Measurements from ENCODE around the gene CAPN13.

The CAPN13 gene

DNA sequence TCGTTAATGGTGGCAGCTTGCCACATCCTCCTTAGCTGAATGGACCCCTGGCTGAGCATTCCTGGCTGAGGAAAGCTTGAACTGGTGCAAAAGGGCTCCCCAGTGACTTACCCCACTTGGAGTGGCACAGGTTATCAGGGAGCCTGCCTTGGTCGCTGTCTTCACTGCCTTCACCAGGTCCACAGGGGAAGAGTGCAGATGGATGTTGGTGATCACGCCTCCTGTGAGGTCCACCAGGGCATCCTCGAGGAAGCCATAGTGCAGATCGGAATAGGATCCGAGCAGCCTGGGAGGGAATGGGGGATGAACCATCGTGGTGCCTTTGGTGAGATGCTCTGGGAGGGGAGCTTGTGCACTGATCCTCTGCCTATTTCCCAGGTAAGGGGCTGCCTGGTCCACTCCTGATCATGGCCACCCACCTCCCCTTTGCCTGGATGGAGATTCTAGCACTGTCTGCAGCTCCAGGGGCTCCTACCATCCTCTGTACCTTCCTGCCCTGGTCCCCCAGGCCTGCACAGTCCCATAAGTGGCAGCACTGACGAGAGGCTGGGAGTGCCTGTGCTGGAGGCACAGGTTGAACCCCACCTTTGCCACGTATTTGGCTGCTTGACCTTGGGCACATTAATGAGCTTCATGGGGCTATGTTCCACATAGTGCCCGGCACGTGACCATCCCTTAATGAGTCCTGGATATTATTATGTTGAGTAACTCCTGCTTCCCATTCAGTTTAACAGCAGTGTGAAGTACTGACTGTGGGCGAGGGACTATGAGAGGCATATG lies 43.0 kb downstream of the CAPN13 start:
- ATAC-seq (no peak), DNase-seq (no peak)

DNA sequence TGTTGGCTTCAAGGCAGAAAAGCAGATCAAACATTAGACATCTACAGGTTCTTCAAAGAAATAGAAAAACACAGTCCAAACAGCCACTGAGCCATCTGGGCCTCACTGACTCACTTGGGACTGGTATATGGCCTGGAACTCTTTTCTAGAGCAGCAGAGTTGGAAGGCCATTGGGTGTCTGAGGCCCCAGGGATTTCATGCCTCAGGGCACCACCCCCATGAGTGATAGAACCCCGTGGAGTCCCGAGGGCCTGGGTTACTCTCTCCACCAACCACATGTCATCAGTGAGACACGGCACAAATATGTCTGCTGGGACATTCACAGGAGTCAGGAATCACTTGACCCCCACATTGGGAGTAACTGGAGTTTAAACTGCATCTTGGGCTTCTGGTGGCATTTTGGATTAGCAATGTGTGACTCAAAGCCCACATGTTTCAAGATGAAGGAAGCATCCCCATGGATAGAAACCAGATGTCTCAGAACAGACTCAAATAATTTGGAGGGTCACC lies 44.0 kb downstream of the CAPN13 start:
- no peak for DNase-seq
- ATAC-seq = no peak

DNA sequence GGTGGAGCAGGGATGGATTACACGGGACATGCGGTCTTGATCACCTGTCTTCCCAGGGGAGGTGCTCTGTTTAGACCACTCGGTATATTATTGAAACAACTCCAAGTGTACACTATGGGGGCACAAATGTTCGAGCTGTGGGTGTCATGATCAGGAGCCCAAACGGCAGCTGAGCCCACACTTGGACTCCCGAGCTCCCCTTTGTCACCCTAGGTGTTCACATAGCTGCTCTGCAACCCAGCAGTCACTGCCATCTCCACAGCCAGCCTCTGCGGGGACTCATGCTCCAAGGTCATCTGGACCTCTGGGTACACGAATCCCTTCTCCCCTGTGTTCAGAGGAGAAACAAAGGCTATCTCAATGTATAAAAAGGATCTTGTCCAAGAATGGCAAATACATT lies 46.0 kb downstream of the CAPN13 start:
- ATAC-seq = no peak
- DNase-seq = no peak

DNA sequence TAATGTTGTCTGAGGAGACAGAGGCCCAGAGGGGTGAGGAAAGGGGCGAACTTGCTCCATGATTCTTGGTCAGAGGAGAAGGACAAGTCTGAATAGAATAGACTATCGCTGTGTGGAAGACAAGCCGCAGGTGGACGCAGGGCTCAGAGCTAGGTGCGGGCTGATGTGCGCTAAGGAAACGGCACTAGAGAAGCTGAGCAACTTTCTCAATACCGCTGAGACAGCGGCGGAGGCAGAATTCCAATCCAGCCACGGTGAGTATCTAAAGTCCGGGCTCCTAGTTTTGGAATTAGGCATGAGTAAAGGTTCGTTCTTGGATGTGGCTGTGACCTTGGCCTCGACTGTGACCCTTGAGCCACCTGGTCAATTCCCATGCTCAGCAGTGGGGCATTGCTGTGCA lies 47.8 kb downstream of the CAPN13 start:
- ATAC-seq = no peak
- DNase-seq = no peak

DNA sequence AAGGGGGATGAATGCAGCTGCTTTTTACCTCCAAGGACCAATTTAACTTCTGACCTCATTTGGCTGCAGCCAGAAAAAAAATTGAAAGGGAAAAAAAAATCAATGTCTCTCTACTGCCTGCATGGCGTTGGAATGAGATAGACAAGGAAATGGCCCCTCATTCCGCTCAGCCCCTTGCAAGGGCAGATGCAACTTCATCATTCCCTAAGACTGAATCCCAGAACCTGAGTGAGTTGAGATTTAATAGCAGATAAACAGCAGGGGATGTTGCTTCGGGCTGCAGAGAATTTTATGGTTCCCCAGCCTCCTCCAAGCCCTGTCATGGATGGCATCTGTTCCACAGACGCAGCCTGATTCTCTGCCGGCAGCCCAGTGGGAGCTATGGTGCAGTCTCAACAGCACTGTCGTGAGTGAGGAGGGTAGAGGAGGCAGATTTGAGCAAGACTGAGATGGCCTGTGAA lies 49.0 kb downstream of the CAPN13 start:
- DNase-seq = no peak

DNA sequence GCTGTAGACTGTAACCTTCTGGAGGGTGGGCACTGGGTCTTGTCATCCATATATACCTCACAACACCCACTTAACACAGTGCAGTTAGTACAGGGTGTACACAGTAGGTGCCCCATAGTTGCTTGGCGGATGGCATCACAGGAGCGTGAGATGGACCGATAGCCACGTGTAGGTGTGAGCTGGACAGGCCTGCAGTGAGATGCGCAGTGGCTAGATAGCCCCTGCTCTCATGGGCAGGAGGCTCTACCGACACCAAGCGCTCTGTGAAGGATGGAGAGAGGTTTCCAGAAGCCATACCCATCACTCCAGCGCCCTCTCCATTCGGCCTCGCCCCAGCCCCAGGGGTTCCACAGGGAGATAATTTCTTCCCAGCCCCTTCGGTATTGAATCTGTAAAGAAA lies 49.5 kb downstream of the CAPN13 start:
- ATAC-seq (no peak), DNase-seq (no peak)

More for the DNA sequence above, 49.0 kb downstream of the CAPN13 start:
- ATAC-seq = no peak

DNA sequence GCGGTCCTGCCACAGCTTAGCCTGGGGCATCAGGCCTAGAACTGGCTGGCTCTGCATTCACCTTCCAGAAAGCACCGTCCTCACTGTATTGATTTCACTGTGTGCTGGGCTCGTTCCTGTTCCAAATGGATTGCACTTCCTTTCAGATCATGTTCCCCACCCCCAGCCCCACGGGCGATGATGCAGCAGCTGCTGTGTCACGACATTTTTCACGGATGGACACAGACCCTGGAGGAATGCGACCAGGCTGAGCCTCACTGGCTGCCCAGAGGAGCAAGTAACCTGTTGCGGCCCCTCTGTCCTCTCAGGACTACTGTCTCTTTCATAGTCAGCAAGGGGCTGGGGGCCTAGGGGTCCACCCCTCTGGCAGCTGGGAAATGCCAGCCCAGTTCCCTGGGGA lies 50.3 kb downstream of the CAPN13 start:
- ATAC-seq (no peak), DNase-seq (no peak)

DNA sequence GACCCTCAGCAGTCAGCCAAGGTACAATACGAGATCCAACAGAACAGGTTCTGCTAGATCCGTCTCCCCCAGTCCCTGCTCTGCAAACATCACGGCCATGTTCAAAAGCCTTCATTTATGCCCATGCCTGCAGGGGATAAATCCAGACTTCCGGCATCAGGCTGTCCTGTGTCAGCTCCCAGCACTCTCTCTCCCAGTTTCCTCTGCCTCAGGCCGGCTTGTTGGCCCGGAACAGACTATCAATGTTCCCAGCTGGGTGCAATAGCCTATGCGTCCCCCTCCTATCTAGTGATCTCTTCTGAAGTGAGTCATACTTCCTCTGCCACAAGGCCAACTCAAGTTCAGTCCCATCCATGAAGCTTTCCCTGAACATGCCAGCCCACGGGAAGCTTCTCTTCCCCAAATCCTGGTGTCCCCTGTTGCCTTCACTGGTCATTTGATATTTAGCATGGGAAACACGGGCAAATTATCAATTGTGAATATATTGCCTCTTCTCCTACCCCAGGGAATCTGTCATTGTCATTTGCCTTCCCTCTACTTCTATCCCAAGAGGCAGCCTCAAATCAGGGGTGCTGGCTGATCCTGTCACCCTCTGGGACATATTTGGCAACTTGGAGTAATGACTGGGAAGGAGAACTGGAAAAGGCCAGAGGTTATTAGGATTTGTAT lies 51.1 kb downstream of the CAPN13 start:
- ATAC-seq = no peak
- DNase-seq = no peak

DNA sequence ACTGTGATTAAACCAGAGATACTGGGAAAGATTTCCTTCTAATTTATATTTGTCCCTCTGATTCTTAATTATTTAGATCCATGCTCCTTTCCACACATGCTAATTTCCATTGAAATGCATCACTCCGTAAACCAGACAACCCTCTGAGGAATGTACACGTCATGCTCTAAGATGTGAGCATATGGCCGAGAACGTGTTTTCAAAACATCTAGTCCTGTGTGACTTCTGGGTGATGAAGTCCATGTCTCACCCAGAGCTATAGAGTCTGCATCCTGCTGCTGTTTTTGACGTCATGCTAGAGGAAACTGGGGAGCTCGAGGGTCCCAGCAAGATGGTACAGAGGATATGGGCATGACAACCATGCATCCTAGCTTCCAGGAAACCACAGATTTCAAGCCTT lies 53.6 kb downstream of the CAPN13 start:
- ATAC-seq (no peak), DNase-seq (no peak)

DNA sequence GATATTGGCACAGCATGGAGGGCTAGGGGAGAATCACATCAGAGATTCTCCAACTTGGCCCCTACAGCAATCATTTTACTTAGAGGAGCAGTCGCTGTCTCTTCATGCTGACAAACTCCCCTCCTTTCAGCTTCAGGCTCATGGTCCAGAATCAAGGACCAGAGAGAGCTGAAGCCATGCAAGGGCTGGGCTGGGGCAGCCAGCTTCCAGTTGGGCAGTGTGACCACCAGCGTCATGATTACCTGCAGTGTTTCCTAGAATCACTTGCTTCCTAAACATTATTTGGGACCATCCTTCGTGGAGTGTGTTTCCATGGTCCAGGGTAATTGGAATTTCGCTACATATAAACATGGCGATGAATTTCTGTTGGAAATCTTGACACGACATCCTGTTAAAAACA lies 54.4 kb downstream of the CAPN13 start:
- DNase-seq = no peak
- no peak for ATAC-seq

DNA sequence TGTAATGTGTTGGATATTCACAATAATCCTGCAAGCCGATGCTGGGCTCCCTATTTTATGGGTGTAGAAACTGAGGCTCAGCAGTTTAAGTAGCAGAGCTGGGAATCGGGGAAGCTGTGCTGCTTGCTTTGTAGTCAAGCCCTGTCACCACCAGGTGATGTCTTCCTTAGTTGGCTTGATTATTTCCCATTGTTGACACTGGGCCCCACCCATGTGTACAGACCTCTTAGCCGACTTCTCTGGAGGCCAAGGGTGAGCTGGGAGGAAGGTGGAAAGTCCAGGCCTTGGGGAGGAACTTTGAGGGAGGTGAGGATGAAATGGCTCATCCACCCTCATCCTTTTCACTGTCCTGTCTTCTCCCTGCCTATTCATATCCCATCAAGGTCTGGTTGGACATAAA lies 60.0 kb downstream of the CAPN13 start:
- DNase-seq (no peak), ATAC-seq (no peak)

DNA sequence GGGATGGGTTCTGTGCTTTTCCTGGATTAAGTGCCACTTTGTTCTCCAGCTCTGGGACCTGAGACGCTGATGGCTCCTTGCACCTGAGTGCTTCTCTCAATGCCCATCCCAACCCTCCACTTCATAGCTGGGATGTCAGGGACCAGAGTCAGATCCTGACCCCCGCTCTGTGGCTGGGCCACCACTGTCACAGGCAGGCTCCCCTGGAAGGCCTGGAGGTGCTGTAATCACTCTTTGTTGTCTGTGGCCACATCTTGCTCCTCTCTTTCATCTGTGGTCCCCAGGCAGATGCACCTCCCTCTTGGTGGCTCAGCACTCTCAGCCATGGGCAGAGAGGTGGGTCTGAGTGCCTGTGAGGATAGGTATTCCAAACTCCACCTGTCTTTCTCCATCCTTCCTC lies 62.4 kb downstream of the CAPN13 start:
- ATAC-seq = no peak
- DNase-seq = no peak

DNA sequence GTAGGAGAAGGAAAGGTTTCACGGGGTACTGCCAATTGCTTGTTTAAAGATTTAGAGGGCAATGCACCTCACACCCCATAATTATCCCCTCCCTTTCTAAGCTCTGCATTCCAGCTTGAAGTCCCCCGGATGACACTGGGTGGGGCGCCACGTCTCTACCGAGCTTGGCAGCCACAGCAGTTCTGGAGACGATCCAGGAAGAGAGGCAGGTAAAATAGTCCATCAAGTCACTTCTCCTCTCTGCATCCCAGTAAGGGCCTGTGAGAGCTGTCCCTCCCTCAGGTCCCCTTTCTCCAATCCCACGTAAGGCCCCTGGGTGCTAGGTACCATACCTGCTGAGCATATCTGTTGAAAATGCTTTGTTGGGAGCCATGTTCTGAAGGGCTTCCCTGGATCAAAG lies 65.7 kb downstream of the CAPN13 start:
- DNase-seq (no peak), ATAC-seq (no peak)

DNA sequence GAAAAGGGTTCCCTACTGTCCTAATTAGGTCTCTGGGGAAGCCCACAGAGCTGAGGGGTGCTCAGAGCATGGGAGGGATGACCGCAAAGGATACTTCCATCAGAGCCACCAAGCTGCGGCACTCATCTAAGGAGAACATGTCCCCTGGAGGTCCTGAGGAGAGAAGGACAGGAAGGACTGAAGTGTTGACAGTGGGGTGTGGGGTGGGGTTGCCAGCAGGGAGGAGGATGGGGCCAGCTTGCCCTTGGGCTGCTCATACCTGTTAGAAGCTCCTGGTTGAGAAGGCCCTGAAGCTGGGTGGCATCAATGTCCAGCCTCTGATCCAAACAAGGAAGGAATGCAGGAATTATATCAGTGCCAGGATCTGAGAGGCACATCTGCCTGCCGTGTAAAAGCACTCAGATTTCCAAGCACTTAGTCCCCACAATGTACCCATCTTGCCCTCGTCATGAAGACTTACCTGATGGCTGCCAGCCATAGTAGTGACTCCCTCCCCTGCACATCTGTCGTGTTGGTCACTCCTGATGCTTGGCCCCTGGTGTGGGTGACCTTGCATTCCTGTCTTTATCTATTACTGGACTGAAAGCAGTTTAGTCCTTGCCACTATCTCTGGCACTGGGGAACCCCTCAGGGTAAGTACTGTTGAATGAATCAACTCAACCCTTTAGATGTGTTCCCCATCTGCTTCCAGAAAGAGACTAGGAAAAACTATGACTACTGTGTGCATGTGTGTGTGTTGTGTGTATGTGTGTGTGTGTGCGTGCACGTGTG lies 68.9 kb downstream of the CAPN13 start:
- DNase-seq = no peak
- no peak for ATAC-seq

DNA sequence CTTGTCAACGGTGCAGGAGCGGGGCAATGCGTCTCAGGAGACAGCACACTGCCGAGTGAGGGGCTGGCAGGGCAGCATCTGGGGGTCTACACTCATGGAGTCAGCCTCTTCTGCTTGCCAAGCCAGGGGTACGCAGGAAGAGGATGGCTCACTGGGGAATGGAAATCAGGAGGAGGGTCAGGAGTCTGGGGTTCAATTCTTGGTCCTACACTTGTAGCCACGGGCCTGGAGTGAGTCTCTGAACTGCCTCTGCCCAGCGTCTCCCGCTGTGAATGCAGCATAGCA lies 70.0 kb downstream of the CAPN13 start:
- ATAC-seq = no peak
- no peak for DNase-seq

DNA sequence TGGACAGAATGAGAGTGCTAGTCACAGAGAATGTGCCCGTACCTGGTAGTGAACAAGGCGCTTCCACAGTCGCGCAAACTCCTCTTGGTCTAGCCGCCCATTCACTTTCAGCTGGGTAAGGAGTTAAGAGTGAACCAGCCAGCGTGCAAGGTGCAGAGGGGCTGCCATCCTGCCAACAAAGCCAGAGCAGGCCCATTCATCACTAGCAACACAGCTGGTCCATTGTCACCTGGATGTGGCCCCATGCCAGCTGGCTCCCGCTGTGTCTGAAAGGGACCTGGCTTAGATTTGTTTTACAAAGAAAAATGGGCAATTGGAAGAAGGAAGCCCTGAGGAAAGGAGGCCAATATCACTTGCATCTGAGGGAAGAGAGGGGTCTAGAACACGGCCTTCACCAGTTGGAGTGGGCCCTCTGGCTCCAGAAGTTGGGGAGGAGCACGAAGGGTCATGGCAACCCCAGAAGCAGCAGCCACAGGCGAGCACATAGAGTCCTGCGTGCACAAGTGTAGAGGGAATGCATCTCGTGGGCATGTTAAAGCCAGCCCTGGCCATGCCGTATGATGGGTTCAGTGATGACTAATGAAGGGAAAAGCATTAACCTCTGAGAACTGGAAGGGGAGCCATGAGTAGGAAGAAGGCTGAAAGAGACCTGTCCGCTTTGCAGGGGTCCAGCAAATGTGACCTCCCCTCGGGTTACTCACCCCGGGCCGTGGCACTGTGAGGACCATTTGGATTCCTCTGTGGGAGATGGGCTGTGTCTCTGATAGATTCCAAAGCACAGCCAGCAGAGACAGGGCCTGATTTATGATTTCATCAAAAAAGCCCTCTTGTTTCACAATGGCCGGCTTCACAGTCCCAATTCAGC lies 70.6 kb downstream of the CAPN13 start:
- DNase-seq (no peak), ATAC-seq (no peak)

DNA sequence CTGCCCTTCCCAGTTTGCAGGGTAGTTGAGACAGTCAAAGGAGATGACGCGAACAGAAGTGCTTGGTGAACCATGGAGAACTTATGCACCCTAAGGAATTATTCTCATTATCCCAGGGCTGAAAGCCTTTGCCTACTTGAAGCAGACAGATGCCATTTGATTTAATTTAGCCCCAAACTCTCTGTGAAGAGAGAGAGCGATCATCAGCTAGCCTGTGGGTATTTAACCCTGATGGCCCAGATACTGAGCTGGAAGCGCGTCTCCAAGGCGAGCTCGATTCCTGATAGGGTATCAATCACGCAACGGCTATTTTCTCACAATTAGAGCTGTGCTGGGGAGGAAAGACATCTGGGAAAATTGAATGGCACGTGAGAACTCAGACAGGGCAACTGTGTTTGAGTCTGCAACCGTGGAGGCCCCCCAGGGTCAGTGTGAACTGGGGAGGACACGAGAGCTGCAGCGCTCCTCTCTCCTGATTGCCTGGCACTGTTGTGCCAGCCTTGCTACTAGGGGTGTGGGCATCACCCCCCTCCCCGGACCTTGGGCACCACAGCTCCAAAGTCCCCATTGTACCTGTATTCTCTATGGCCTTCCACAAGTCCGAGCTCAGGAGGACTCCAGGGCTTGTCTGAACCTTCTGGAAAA lies 73.2 kb downstream of the CAPN13 start:
- DNase-seq = no peak
- ATAC-seq = no peak

DNA sequence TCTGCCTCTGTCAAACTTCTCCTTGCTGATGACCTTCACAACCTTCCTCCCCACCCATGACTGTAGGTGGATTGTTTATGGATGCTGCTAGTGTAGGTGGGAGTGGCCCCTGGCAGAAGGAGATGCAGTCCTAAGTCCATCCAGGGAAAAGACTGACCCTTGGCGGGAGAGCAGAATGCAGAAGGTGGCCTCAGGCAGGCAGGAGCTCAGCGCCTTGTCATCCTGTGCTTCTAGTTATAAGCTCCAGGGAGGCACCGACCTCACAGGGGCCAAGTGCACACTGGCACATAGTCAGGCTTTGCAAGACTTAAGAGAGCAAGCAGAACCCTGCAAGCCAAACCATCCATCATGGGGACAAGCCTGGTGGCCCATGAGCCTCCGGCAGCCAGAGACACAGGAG lies 74.4 kb downstream of the CAPN13 start:
- no peak for ATAC-seq
- DNase-seq = no peak

DNA sequence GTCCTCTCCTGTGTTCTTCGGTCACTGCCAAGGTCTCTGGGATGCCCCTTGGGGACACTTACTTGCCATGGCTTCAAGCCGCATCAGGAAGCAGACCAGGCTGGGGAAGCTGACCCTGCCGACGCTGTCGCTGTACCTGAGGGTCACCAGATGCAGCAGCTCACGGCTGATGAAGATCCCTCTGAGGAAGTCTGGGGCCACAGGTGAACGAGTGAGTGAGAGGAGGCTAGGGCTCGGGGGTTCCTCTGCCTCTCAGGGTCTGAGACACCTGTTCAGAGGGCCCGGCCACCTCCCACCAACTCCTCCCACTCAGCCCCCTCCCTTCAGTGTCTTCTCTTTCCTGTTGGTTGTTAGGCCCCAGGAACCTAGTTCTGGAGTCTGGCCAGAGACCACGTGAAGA lies 74.9 kb downstream of the CAPN13 start:
- DNase-seq = no peak
- no peak for ATAC-seq

DNA sequence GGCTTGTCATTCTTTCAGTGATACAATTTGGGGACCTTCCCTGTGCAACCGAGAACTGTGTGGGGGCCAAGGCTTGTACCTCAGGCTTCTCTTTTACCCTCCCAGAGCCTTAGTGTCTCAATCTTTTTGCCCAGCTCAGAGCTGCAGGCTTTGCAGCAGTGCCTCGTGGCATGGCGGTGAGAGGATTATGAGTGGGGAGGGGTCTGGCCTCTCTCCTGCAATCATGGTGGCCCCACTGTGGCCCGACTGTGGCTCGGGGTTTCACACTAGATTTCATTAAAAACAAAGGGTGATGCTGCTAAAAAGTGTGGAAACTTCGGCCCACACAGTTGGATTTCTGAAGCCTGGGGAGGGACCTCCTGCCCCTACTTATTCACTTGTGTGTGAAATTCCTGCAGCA lies 75.5 kb downstream of the CAPN13 start:
- no peak for ATAC-seq
- no peak for DNase-seq

DNA sequence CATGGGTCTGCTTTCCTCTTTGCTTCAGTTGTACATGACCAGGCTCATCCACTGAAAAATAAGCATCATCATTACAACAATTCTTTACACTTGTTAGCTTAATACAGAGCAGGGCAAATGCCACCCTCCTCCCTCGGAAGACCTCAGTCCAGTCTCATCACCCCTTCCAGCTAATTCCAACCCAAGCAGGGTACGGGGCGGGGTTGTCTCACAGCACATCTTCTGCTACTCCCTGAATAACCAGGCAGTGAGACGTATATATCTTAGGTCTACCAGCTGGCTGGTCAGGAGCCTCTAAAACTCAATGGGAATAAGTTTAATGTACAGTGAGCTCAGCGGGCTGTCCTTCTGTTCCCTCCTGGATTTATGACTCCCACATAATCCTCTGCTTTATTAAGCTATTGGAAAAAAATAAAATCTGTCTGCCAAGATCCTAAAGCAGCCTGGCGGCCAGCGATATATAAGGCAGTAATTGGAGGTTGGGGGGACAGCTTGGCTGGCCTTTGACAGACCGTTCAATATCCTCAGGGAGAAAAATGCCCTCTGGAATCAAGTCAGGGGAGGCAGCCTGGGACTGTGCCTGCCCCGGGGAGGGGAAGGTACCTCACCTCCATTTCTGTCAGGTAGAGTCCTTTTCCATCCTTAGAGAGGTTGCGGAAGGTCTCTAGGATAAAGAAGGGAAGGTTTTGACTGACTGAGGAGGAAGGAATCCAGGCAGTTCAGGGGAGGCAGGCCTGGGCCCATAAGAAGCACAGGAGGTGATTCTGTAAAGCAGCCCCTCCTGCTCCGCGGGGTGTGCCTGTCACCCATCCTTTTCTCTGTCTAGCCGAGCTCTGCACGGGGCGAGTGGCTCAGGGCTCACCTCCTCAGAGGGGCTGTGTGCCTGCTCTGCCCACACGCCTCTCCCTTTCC lies 76.3 kb downstream of the CAPN13 start:
- no peak for ATAC-seq
- DNase-seq = no peak
